Peyer's patch (tissue), 4 donors: Measurements from ENCODE around the gene TEF. TPM values are rescaled to one million over a fixed set of nuclear protein-coding genes. Genes with fewer than 3 reads are reported as not detected.
A peak's percentile ranks its signal among the peaks of the same experiment; 100 is the strongest.

Experiments
- DNase-seq, 3 donors: peaks; one replicate each; pipeline ENCODE4 v3.0.0-alpha.2; 2017 to 2019
- H3K27ac ChIP-seq, 4 donors: fragments of 200-600 bp; sonication (generic); one replicate each; pipeline ENCODE4 v1.5.1; 2016 to 2019
- H3K27me3 ChIP-seq, 2 donors: fragments of 200-600 bp; sonication (generic); one replicate each; pipeline ENCODE4 v1.5.1; 2019
- H3K36me3 ChIP-seq, 3 donors: fragments of 200-600 bp; sonication (generic); one replicate each; pipeline ENCODE4 v1.5.1; 2016 to 2019
- H3K4me1 ChIP-seq, 4 donors: fragments of 200-600 bp; sonication (generic); one replicate each; pipeline ENCODE4 v1.5.1; 2016 to 2019
- H3K4me3 ChIP-seq, 4 donors: fragments of 200-600 bp; sonication (generic); 1 replicate in 3 of 4; 2 replicates in 1 of 4; pipeline ENCODE4 v1.5.1; 2016 to 2019; ENCODE audit warnings: mild to moderate bottlenecking in 1 of 4
- H3K9me3 ChIP-seq, 4 donors: fragments of 200-600 bp; sonication (generic); one replicate each; pipeline ENCODE4 v1.5.1; 2016 to 2019; ENCODE audit warnings: mild to moderate bottlenecking in 1 of 4
- CTCF ChIP-seq, 6 experiments: fragments of 450-650 bp in 4 of 6; fragments of 200-600 bp in 2 of 6; sonication (generic) in 1 of 6; IDR thresholded peaks; one replicate each; pipeline ENCODE4 v1.5.1; 2017 to 2019; ENCODE audit warnings: antibody characterized with exemption in 6 of 6, mild to moderate bottlenecking in 3 of 6, moderate library complexity in 1 of 6
- POLR2A ChIP-seq, 2 donors: fragments of 450-650 bp; IDR thresholded peaks; one replicate each; pipeline ENCODE4 v1.5.1; 2017; ENCODE audit warnings: antibody characterized with exemption in 2 of 2, mild to moderate bottlenecking in 2 of 2, moderate library complexity in 2 of 2
- small RNA-seq, 2 donors: library from RNA; depleted of rRNA; stranded (forward); fragments of <200 nt; gene quantifications; one replicate each; pipeline ENCODE3, GENCODE V24; 2016
- total RNA-seq, 4 donors: library from RNA; depleted of rRNA; stranded (reverse); fragments of >200 nt; gene quantifications; one replicate each; pipeline ENCODE4 v1.1.0, GENCODE V29; 2016

TEF gene
- total RNA-seq, 4 donors from 2014 or later: 6.6 to 42.2 (median 27.0) TPM

GRCh38 chr22:41448189-41448808 is 66.6 kb downstream of the TEF start:
- H3K36me3 ChIP-seq: peaks cover 0 to under 1% (median 0%) of the 10 kb centered on the region in 3 donors
- H3K4me1 ChIP-seq: peaks cover 0 to 7% (median 3%) of the 10 kb centered on the region in 4 donors
- no peaks in the 10 kb centered on the region for H3K27me3 ChIP-seq
- H3K4me3 ChIP-seq: peak overlapping the region; percentile 75 to 89 (median 84)
- H3K27ac ChIP-seq: peak overlapping the region; percentile 98 to 100 (median 99)
- TF ChIP-seq POLR2A (IDR thresholded peaks at IDR 0.05) (peak; percentile 76 to 92), CTCF (IDR thresholded peaks at IDR 0.05) (no peak)
- peak; percentile 92 to 97 (median 95) for DNase-seq
- H3K9me3 ChIP-seq: no peaks in the 10 kb centered on the region

Small RNAs within 50 kb of the gene (small RNA-seq; reads per million reads assigned to genes)
- 0 reads per million in 2 donors for gene RNU6-495P

Other genes starting within 250 kb of the TEF start
- 10 to 100 TPM; 15.0 to 41.3 (median 20.1) TPM for gene L3MBTL2, start 176.6 kb upstream of the TEF start, total RNA-seq
- 1 to 10 TPM in 2 of 4 donors, under 1 TPM in 1, not detected in 1; 0.80 to 5.3 (median 2.3) TPM for gene CHADL, start 141.0 kb upstream of the TEF start, total RNA-seq
- 10 to 100 TPM; 29.8 to 79.2 (median 35.8) TPM for gene RANGAP1, start 95.8 kb upstream of the TEF start, total RNA-seq
- 10 to 100 TPM; 39.9 to 65.1 (median 60.0) TPM for gene ZC3H7B, start 80.4 kb upstream of the TEF start, total RNA-seq
- gene TOB2, start 64.9 kb downstream of the TEF start, total RNA-seq: 10 to 100 TPM; 18.2 to 78.6 (median 74.4) TPM
- 10 to 100 TPM; 20.6 to 31.3 (median 23.0) TPM for gene PHF5A, start 86.8 kb downstream of the TEF start, total RNA-seq
- 100 to 1,000 TPM; 115 to 394 (median 356) TPM for gene ACO2, start 87.2 kb downstream of the TEF start, total RNA-seq
- 10 to 100 TPM in 3 of 4 donors, 1 to 10 TPM in 1; 9.5 to 14.9 (median 13.0) TPM for gene POLR3H, start 162.5 kb downstream of the TEF start, total RNA-seq
- 1 to 10 TPM in 1 of 4 donors, under 1 TPM in 1, not detected in 2; 0.80 to 1.5 TPM for gene CSDC2, start 179.1 kb downstream of the TEF start, total RNA-seq
- gene PMM1, start 207.9 kb downstream of the TEF start, total RNA-seq: 100 to 1,000 TPM in 3 of 4 donors, 10 to 100 TPM in 1; 63.5 to 139 (median 101) TPM
- 10 to 100 TPM; 22.3 to 39.4 (median 29.9) TPM for gene DESI1, start 239.1 kb downstream of the TEF start, total RNA-seq
- gene XRCC6, start 239.4 kb downstream of the TEF start, total RNA-seq: 100 to 1,000 TPM; 119 to 151 (median 127) TPM